Sigmoid colon (tissue), 4 donors: Measurements from ENCODE around the gene CCDC186.

Experiments used
- CTCF ChIP-seq, 4 experiments: fragments of 450-650 bp in 3 of 4; fragments of 200-600 bp in 1 of 4; IDR thresholded peaks; one replicate each; pipeline ENCODE4 v1.5.1; 2016 to 2019; ENCODE audit warnings: antibody characterized with exemption in 4 of 4, mild to moderate bottlenecking in 3 of 4, moderate library complexity in 2 of 4
- EP300 ChIP-seq, 4 donors: sonication (generic); formaldehyde crosslinking; IDR thresholded peaks; one replicate each; pipeline ENCODE4 v1.6.1; 2017; ENCODE audit warnings: antibody characterized with exemption in 4 of 4
- POLR2A ChIP-seq, 2 donors: fragments of 450-650 bp; IDR thresholded peaks; one replicate each; pipeline ENCODE4 v1.6.1; 2016; ENCODE audit warnings: antibody characterized with exemption in 2 of 2, mild to moderate bottlenecking in 2 of 2, moderate library complexity in 2 of 2
- POLR2AphosphoS5 ChIP-seq, 4 donors: sonication (generic); formaldehyde crosslinking; IDR thresholded peaks; one replicate each; pipeline ENCODE4 v1.6.1; 2017; ENCODE audit warnings: antibody characterized with exemption in 4 of 4

- TF ChIP-seq CTCF (IDR thresholded peaks at IDR 0.05) (no peak), EP300 (IDR thresholded peaks at IDR 0.05) (no peak), POLR2A (IDR thresholded peaks at IDR 0.05) (no peak), POLR2AphosphoS5 (IDR thresholded peaks at IDR 0.05) (no peak)
Observed at GRCh38 chr10:114166043-114166442, 8.0 kb downstream of the CCDC186 start.
